CD14-positive monocyte (primary cell): ENCODE results near the gene PPIE. TPM values are rescaled to one million over a fixed set of nuclear protein-coding genes. Genes with fewer than 3 reads are reported as not detected.

ENCODE experiments used
- DNase-seq, 3 donors: peaks; one replicate each; pipeline ENCODE4 v3.0.0-alpha.2; 2011 to 2022
- H2AFZ ChIP-seq: 2 replicates; pipeline ENCODE4 v1.6.0; 2012; ENCODE audit warnings: mild to moderate bottlenecking, low read depth, low read length, inconsistent platforms; ENCODE audit not compliant: insufficient read depth, poor library complexity, severe bottlenecking
- H3K27ac ChIP-seq, 2 donors: 1 replicate in 1 of 2; 2 replicates in 1 of 2; pipeline ENCODE4 v1.5.1; 2012 to 2013; ENCODE audit warnings: low read length in 2 of 2, control low read depth in 1 of 2, inconsistent platforms in 1 of 2, low read depth in 1 of 2, mild to moderate bottlenecking in 1 of 2
- H3K27me3 ChIP-seq, 2 donors: one replicate each; pipeline versions ENCODE4 v1.6.0 to v1.6.1; 2011 to 2013; ENCODE audit warnings: low read length in 2 of 2; ENCODE audit not compliant: control insufficient read depth in 2 of 2, insufficient read depth in 2 of 2
- H3K36me3 ChIP-seq, 2 donors: replicated peaks in 1 of 2; 1 replicate in 1 of 2; 2 replicates in 1 of 2; pipeline versions ENCODE4 v1.5.1 to v1.6.1; 2012 to 2013; ENCODE audit warnings: low read length in 2 of 2, control low read depth in 1 of 2, inconsistent platforms in 1 of 2, mild to moderate bottlenecking in 1 of 2; ENCODE audit not compliant: insufficient read depth in 2 of 2, control insufficient read depth in 1 of 2
- H3K4me1 ChIP-seq, 2 donors: 1 replicate in 1 of 2; 2 replicates in 1 of 2; pipeline versions ENCODE4 v1.5.1 to v1.6.1; 2012 to 2013; ENCODE audit warnings: low read length in 2 of 2, control low read depth in 1 of 2, inconsistent platforms in 1 of 2, mild to moderate bottlenecking in 1 of 2, moderate library complexity in 1 of 2; ENCODE audit not compliant: insufficient read depth in 2 of 2, control insufficient read depth in 1 of 2
- H3K4me2 ChIP-seq: replicated peaks from 2 replicates; pipeline ENCODE3; 2012; ENCODE audit warnings: low read length, moderate library complexity, mild to moderate bottlenecking; ENCODE audit not compliant: poor library complexity, severe bottlenecking; ENCODE audit errors: extremely low read depth
- H3K4me3 ChIP-seq, 3 experiments: fragments of 200-600 bp in 1 of 3; sonication (generic) in 1 of 3; replicated peaks in 1 of 3; 1 replicate in 2 of 3; 2 replicates in 1 of 3; pipeline ENCODE4 v1.5.1; 2011 to 2013; ENCODE audit warnings: low read length in 3 of 3, mild to moderate bottlenecking in 3 of 3, control low read depth in 2 of 3, low read depth in 2 of 3, inconsistent platforms in 1 of 3, moderate library complexity in 1 of 3
- H3K79me2 ChIP-seq: 2 replicates; pipeline ENCODE4 v1.6.0; 2012; ENCODE audit warnings: mild to moderate bottlenecking, control low read depth, inconsistent platforms, low read length, moderate library complexity; ENCODE audit not compliant: insufficient read depth
- H3K9ac ChIP-seq: 2 replicates; pipeline ENCODE4 v1.6.0; 2017; ENCODE audit warnings: low read length, mild to moderate bottlenecking; ENCODE audit not compliant: insufficient read depth, poor library complexity, severe bottlenecking
- H3K9me3 ChIP-seq, 2 donors: replicated peaks in 1 of 2; 1 replicate in 1 of 2; 2 replicates in 1 of 2; pipeline versions ENCODE4 v1.5.1 to v1.6.1; 2012 to 2013; ENCODE audit warnings: low read length in 2 of 2, control low read depth in 1 of 2; ENCODE audit not compliant: control insufficient read depth in 1 of 2, insufficient read depth in 1 of 2
- H4K20me1 ChIP-seq: 2 replicates; pipeline ENCODE4 v1.6.0; 2012; ENCODE audit warnings: mild to moderate bottlenecking, low read length, control low read depth, moderate library complexity; ENCODE audit not compliant: insufficient read depth
- H3K27ac Mint-ChIP-seq, 7 donors: one replicate each; pipeline ENCODE4 v1.8.0; 2020; ENCODE audit warnings: mild to moderate bottlenecking in 7 of 7, mixed read lengths in 7 of 7, moderate library complexity in 6 of 7, inconsistent platforms in 2 of 7
- H3K27me3 Mint-ChIP-seq, 3 donors: one replicate each; pipeline ENCODE4 v1.8.0; 2021 to 2022; ENCODE audit warnings: low read depth in 3 of 3, mild to moderate bottlenecking in 3 of 3, mixed read lengths in 3 of 3, moderate library complexity in 3 of 3, inconsistent platforms in 1 of 3
- H3K36me3 Mint-ChIP-seq, 2 donors: one replicate each; pipeline ENCODE4 v1.8.0; 2020; ENCODE audit warnings: mixed read lengths in 2 of 2, inconsistent platforms in 1 of 2, mild to moderate bottlenecking in 1 of 2
- H3K4me1 Mint-ChIP-seq: one replicate; pipeline ENCODE4 v1.8.0; 2020; ENCODE audit warnings: mild to moderate bottlenecking, mixed read lengths
- H3K4me3 Mint-ChIP-seq, 2 donors: one replicate each; pipeline ENCODE4 v1.8.0; 2020; ENCODE audit warnings: mild to moderate bottlenecking in 2 of 2, mixed read lengths in 2 of 2, moderate library complexity in 1 of 2
- H3K9me3 Mint-ChIP-seq, 7 donors: one replicate each; pipeline ENCODE4 v1.8.0; 2020 to 2022; ENCODE audit warnings: mixed read lengths in 7 of 7, mild to moderate bottlenecking in 6 of 7, moderate library complexity in 6 of 7, inconsistent platforms in 2 of 7
- WGBS: methylation state at CpG from one replicate; pipeline ENCODE4 v1.1.5; 2013; ENCODE audit warnings: missing lambda C conversion rate; ENCODE audit not compliant: insufficient coverage; 5-methylcytosine and 5-hydroxymethylcytosine counted together
- intact Hi-C, 2 donors: fragments of 100-400 bp; cut with micrococcal nuclease; formaldehyde crosslinking; loops; one replicate each; pipeline versions ENCODE4 v1.15.0 to v1.15.1; 2023
- polyA plus RNA-seq, 3 donors: library from polyadenylated mRNA; depleted of rRNA in 1 of 3; unstranded in 2 of 3; stranded (reverse) in 1 of 3; fragments of 300-500 nt in 2 of 3; fragments of >200 nt in 1 of 3; fragmentation: Illumina TruSeq in 2 of 3; gene quantifications; 1 replicate in 2 of 3; 2 replicates in 1 of 3; pipeline ENCODE4 v1.2.3, GENCODE V29; 2012 to 2021
- TF ChIP-seq, protein P1 (sequence below): fragments of 200-600 bp; IDR thresholded peaks from one replicate; pipeline ENCODE4 v1.8.0; 2022; ENCODE audit warnings: antibody characterized with exemption, mild to moderate bottlenecking

PPIE gene
- polyA plus RNA-seq, 3 donors = 48.8 to 55.9 (median 48.9) TPM

DNA sequence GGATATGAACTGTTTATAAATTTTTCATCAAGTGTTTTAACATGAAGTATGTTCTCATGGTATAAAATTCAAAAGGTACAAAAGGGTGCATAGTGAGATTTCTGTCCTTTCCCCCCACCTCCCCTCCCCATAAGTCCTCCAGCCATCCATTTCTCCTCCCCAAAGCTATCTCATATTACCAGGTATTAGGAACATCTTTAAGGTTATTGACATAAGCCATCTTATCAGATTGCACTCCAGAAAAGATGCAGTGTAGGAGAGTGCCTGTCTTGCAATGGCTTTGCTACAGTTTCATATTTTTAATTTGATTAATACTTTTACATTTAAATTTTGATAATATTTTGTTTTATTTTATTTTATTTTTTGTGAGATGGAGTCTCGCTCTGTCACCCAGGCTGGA is 33.9 kb upstream of the PPIE start:
- H3K9me3 Mint-ChIP-seq = peaks cover 0 to 6% (median 3%) of the 10 kb centered on the region in 7 donors
- no peaks in the 10 kb centered on the region for H3K36me3 Mint-ChIP-seq
- H3K4me3 Mint-ChIP-seq = no peak overlapping the region
- Histone ChIP-seq H3K4me3 (no peak overlapping the region), H3K36me3 (no peaks in the 10 kb centered on the region), H3K4me2 (no peak overlapping the region), H3K27ac (no peak overlapping the region), H3K9ac (no peak overlapping the region), H3K9me3 (peaks cover 0 to 3% of the 10 kb centered on the region in 2 donors), H3K27me3 (no peaks in the 10 kb centered on the region), H3K79me2 (no peaks in the 10 kb centered on the region), H4K20me1 (no peaks in the 10 kb centered on the region), H3K4me1 (no peaks in the 10 kb centered on the region), H2AFZ (no peak overlapping the region)
- no peak overlapping the region for H3K27ac Mint-ChIP-seq
- WGBS = 100% methylated on average over 1 of the region's 1 CpG
- H3K4me1 Mint-ChIP-seq = peaks cover 14% of the 10 kb centered on the region
- H3K27me3 Mint-ChIP-seq = peaks cover 2 to 7% (median 3%) of the 10 kb centered on the region in 3 donors
- intact Hi-C loops = no loop called here
- DNase-seq = no peak
- TF ChIP-seq, protein P1, sequence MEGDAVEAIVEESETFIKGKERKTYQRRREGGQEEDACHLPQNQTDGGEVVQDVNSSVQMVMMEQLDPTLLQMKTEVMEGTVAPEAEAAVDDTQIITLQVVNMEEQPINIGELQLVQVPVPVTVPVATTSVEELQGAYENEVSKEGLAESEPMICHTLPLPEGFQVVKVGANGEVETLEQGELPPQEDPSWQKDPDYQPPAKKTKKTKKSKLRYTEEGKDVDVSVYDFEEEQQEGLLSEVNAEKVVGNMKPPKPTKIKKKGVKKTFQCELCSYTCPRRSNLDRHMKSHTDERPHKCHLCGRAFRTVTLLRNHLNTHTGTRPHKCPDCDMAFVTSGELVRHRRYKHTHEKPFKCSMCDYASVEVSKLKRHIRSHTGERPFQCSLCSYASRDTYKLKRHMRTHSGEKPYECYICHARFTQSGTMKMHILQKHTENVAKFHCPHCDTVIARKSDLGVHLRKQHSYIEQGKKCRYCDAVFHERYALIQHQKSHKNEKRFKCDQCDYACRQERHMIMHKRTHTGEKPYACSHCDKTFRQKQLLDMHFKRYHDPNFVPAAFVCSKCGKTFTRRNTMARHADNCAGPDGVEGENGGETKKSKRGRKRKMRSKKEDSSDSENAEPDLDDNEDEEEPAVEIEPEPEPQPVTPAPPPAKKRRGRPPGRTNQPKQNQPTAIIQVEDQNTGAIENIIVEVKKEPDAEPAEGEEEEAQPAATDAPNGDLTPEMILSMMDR = no peak

DNA sequence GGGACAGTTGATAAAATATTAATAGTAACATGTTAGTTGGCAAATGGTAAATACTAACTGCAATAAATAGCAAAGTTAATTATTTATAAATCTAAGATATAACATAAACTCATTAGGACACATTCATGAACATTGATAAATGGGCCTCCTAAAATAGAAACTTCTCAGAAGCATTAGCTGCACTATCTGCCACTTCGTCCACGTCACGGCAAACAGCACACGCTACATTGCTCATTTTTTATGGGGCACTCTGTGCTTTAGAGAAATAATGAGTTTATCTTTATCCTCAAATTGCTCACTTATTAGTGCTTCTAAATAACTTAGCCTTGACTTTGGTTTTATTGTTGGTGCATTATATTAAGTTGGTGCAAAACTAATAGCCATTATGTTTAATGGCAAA is 31.2 kb upstream of the PPIE start:
- H3K4me3 ChIP-seq = no peak overlapping the region
- Mint-ChIP-seq H3K4me1 (peaks cover 5% of the 10 kb centered on the region), H3K27ac (no peak overlapping the region), H3K27me3 (peaks cover 0 to 5% (median 2%) of the 10 kb centered on the region in 3 donors), H3K9me3 (peaks cover 0 to 6% (median 3%) of the 10 kb centered on the region in 7 donors), H3K4me3 (no peak overlapping the region), H3K36me3 (no peaks in the 10 kb centered on the region)
- no peaks in the 10 kb centered on the region for H3K4me1 ChIP-seq
- no peaks in the 10 kb centered on the region for H3K79me2 ChIP-seq
- H3K27me3 ChIP-seq = no peaks in the 10 kb centered on the region
- H4K20me1 ChIP-seq = no peaks in the 10 kb centered on the region
- WGBS = no CpG with 5 or more reads among the region's 4 CpGs
- H3K27ac ChIP-seq = no peak overlapping the region
- intact Hi-C loops = no loop called here
- no peaks in the 10 kb centered on the region for H3K36me3 ChIP-seq
- H2AFZ ChIP-seq = no peak overlapping the region
- DNase-seq = no peak
- no peak overlapping the region for H3K4me2 ChIP-seq
- no peak overlapping the region for H3K9ac ChIP-seq
- TF ChIP-seq, protein P1 = no peak
- peaks cover 0 to 3% of the 10 kb centered on the region in 2 donors for H3K9me3 ChIP-seq
